Adrenal gland (tissue), 5 donors: ENCODE measurements around the gene RAP1GAP2.

Experiments used
- POLR2A ChIP-seq, 2 donors: fragments of 450-650 bp; IDR thresholded peaks; one replicate each; pipeline ENCODE4 v1.6.1; 2017; ENCODE audit warnings: antibody characterized with exemption in 2 of 2, mild to moderate bottlenecking in 2 of 2, moderate library complexity in 1 of 2
- TF ChIP-seq, protein P1 (sequence below), 6 experiments: fragments of 450-650 bp in 4 of 6; fragments of 200-600 bp in 2 of 6; sonication (generic) in 1 of 6; IDR thresholded peaks; 1 replicate in 5 of 6; 2 replicates in 1 of 6; pipeline versions ENCODE4 v1.5.1 to v1.8.0; 2016 to 2021; ENCODE audit warnings: antibody characterized with exemption in 6 of 6, mild to moderate bottlenecking in 2 of 6, moderate library complexity in 1 of 6
- donor health status: DM: no; HTN: no; CAD: no.

DNA sequence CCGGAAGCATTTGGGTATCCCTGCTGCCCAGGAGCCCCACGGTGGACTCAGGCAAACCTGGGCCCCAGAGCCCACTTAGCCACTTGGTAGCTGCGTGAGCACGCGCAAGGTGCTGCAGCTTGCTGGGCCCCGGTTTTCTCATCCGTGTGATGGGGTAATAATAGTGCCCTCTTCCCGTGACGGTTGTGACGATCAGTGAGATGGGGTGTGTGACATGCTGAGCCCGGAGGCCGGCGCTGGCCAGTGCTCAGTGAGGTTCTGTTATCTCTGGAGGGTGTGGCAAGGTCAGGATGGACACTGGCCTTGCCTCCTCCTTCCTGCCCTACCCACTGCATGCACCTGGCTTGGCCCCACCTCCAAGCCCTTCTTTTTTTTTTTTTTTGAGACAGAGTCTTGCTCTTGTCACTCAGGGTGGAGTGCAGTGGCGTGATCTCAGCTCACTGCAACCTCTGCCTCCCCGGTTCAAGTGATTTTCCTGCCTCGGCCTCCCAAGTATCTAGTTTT, 82.6 kb downstream of the RAP1GAP2 start:
- TF ChIP-seq, protein P1, sequence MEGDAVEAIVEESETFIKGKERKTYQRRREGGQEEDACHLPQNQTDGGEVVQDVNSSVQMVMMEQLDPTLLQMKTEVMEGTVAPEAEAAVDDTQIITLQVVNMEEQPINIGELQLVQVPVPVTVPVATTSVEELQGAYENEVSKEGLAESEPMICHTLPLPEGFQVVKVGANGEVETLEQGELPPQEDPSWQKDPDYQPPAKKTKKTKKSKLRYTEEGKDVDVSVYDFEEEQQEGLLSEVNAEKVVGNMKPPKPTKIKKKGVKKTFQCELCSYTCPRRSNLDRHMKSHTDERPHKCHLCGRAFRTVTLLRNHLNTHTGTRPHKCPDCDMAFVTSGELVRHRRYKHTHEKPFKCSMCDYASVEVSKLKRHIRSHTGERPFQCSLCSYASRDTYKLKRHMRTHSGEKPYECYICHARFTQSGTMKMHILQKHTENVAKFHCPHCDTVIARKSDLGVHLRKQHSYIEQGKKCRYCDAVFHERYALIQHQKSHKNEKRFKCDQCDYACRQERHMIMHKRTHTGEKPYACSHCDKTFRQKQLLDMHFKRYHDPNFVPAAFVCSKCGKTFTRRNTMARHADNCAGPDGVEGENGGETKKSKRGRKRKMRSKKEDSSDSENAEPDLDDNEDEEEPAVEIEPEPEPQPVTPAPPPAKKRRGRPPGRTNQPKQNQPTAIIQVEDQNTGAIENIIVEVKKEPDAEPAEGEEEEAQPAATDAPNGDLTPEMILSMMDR (IDR thresholded peaks at IDR 0.05), result no peak
- TF ChIP-seq POLR2A (IDR thresholded peaks at IDR 0.05), result no peak
